DOHH2 (cell line): Measurements from ENCODE around the gene PPP6R3.

Experiments used
- CTCF ChIP-seq: fragments of 200-600 bp; sonication (generic); IDR thresholded peaks from one replicate; pipeline ENCODE4 v1.5.1; 2014; ENCODE audit warnings: antibody characterized with exemption, mild to moderate bottlenecking, low read depth, low read length; ENCODE audit not compliant: poor library complexity, severe bottlenecking
- EZH2phosphoT487 ChIP-seq: fragments of 200-600 bp; sonication (generic); IDR thresholded peaks from 2 replicates; pipeline ENCODE4 v1.6.1; 2017; ENCODE audit warnings: borderline replicate concordance, mild to moderate bottlenecking, antibody characterized with exemption, low read length, moderate library complexity, mixed read lengths

- TF ChIP-seq CTCF (no peak), EZH2phosphoT487 (no peak)
Measured at GRCh38 chr11:68470304-68470811, 9.8 kb downstream of the PPP6R3 start.
